ENCODE measurements around the gene CENPX. TPM values are rescaled to one million over a fixed set of nuclear protein-coding genes. Genes with fewer than 3 reads are reported as not detected.

The CENPX gene
- total and polyA plus RNA-seq, 2 of the 13 experiments (the other 11 are each of a cell fraction or from before 2014, with no cell fraction given): 92.7 to 170 TPM

- TF ChIP-seq NCOR1 (IDR thresholded peaks at IDR 0.05; ENCODE audit: borderline replicate concordance, low read length): peak; percentile 42; the same call in 1 of the 2 replicates
- TF ChIP-seq MAFF (IDR thresholded peaks at IDR 0.05; ENCODE audit: low read depth, low read length): no peak
- TF ChIP-seq ZNF678 (CRISPR knock-in tag; IDR thresholded peaks at IDR 0.05): no peak
- peak; percentile 47; the same call in 1 of the 2 replicates for TF ChIP-seq FOXJ3 (CRISPR knock-in tag; IDR thresholded peaks at IDR 0.05; ENCODE audit: borderline replicate concordance)
- TF ChIP-seq CBX1 (IDR thresholded peaks at IDR 0.05; ENCODE audit: low read depth): no peak
- no peak for TF ChIP-seq NFRKB (IDR thresholded peaks at IDR 0.05)
- TF ChIP-seq MIER2 (CRISPR knock-in tag; IDR thresholded peaks at IDR 0.05): no peak
- TF ChIP-seq PREB (CRISPR knock-in tag; IDR thresholded peaks at IDR 0.05): no peak
- no peak for TF ChIP-seq ZNF652 (CRISPR knock-in tag; IDR thresholded peaks at IDR 0.05; ENCODE audit: borderline replicate concordance, low read depth)
- TF ChIP-seq CHD4 (IDR thresholded peaks at IDR 0.05; ENCODE audit: borderline replicate concordance, low read length): no peak
- TF ChIP-seq HNF4G (IDR thresholded peaks at IDR 0.05; ENCODE audit: borderline replicate concordance, low read depth, low read length): no peak
- no peak for TF ChIP-seq HNF4G (CRISPR knock-in tag; IDR thresholded peaks at IDR 0.05; ENCODE audit: borderline replicate concordance, low read depth)
- TF ChIP-seq ZZZ3 (CRISPR knock-in tag; IDR thresholded peaks at IDR 0.05; ENCODE audit: borderline replicate concordance): no peak
- no peak for TF ChIP-seq ZFP36 (IDR thresholded peaks at IDR 0.05; ENCODE audit: borderline replicate concordance, low read depth, low read length, partially characterized antibody)
- TF ChIP-seq PPARG (CRISPR knock-in tag; conservative IDR thresholded peaks at IDR 0.05): no peak
- TF ChIP-seq ZNF253 (CRISPR knock-in tag; IDR thresholded peaks at IDR 0.05; ENCODE audit: borderline replicate concordance): no peak
- TF ChIP-seq GLMP (CRISPR knock-in tag; IDR thresholded peaks at IDR 0.05; ENCODE audit: borderline replicate concordance): no peak
- no peak for TF ChIP-seq ZNF558 (CRISPR knock-in tag; IDR thresholded peaks at IDR 0.05; ENCODE audit: borderline replicate concordance)
- no peak for TF ChIP-seq EZH2 (conservative IDR thresholded peaks at IDR 0.05; ENCODE audit: low read depth, low read length)
- peak; percentile 90 for TF ChIP-seq CREM (IDR thresholded peaks at IDR 0.05)
- no peak for TF ChIP-seq CREM (CRISPR knock-in tag; IDR thresholded peaks at IDR 0.05)
- TF ChIP-seq ZBTB44 (CRISPR knock-in tag; IDR thresholded peaks at IDR 0.05): no peak
- TF ChIP-seq SIX1 (CRISPR knock-in tag; IDR thresholded peaks at IDR 0.05; ENCODE audit: borderline replicate concordance): no peak
- no peak for TF ChIP-seq ZNF790 (CRISPR knock-in tag; IDR thresholded peaks at IDR 0.05; ENCODE audit: borderline replicate concordance)
- TF ChIP-seq MLLT10 (CRISPR knock-in tag; IDR thresholded peaks at IDR 0.05): no peak
- TF ChIP-seq CERS6 (CRISPR knock-in tag; IDR thresholded peaks at IDR 0.05): no peak
- TF ChIP-seq SYNCRIP (IDR thresholded peaks at IDR 0.05; ENCODE audit: insufficient read depth, low read depth, low read length): no peak
- TF ChIP-seq, protein P1, sequence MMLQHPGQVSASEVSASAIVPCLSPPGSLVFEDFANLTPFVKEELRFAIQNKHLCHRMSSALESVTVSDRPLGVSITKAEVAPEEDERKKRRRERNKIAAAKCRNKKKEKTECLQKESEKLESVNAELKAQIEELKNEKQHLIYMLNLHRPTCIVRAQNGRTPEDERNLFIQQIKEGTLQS (CRISPR knock-in tag; IDR thresholded peaks at IDR 0.05): no peak
Measured at GRCh38 chr17:82015311-82015971, 7.2 kb downstream of the CENPX start (continued).

Data from HepG2 (cell line).